Thoracic aorta (tissue), 2 donors: ENCODE measurements around the gene TBC1D4. TPM values are rescaled to one million over a fixed set of nuclear protein-coding genes. Genes with fewer than 3 reads are reported as not detected.
A peak's percentile ranks its signal among the peaks of the same experiment; 100 is the strongest.

Source experiments
- ATAC-seq: fragments of 150-250 bp; one replicate; pipeline ENCODE4 v1.8.0; 2017; ENCODE audit warnings: low read depth; ENCODE audit not compliant: insufficient number of reproducible peaks, low FRiP score
- DNase-seq: peaks from one replicate; pipeline ENCODE4 v3.0.0-alpha.2; 2020; ENCODE audit warnings: low spot score
- H3K27ac ChIP-seq, 2 donors: fragments of 200-600 bp; sonication (generic); 1 replicate in 1 of 2; 2 replicates in 1 of 2; pipeline ENCODE4 v1.5.1; 2016; ENCODE audit warnings: mild to moderate bottlenecking in 2 of 2, moderate library complexity in 2 of 2
- H3K27me3 ChIP-seq: fragments of 200-600 bp; sonication (generic); replicated peaks from 2 replicates; pipeline ENCODE4 v1.6.0; 2016; ENCODE audit warnings: mild to moderate bottlenecking; ENCODE audit not compliant: insufficient read depth
- H3K36me3 ChIP-seq: fragments of 200-600 bp; sonication (generic); one replicate; pipeline ENCODE4 v1.5.1; 2016
- H3K4me1 ChIP-seq, 2 donors: fragments of 200-600 bp; sonication (generic); 1 replicate in 1 of 2; 2 replicates in 1 of 2; pipeline versions ENCODE4 v1.5.1 to v1.6.0; 2016; ENCODE audit warnings: low read depth in 2 of 2, mild to moderate bottlenecking in 1 of 2; ENCODE audit not compliant: control insufficient read depth in 1 of 2
- H3K4me3 ChIP-seq: fragments of 200-600 bp; sonication (generic); 2 replicates; pipeline ENCODE4 v1.5.1; 2016; ENCODE audit warnings: mild to moderate bottlenecking
- H3K9me3 ChIP-seq: fragments of 200-600 bp; sonication (generic); 2 replicates; pipeline ENCODE4 v1.5.1; 2016
- CTCF ChIP-seq: fragments of 200-600 bp; sonication (generic); IDR thresholded peaks from one replicate; pipeline ENCODE4 v1.5.1; 2019; ENCODE audit warnings: antibody characterized with exemption
- total RNA-seq, 2 donors: library from RNA; depleted of rRNA; stranded (reverse); fragments of >200 nt; gene quantifications; one replicate each; pipeline versions ENCODE4 v1.1.0 to v1.2.3, GENCODE V29; 2016

Gene TBC1D4
- total RNA-seq, 2 donors from 2014 or later = 15.8 to 20.3 TPM

- ATAC-seq (no peak), DNase-seq (no peak)
- no peak overlapping the region for H3K27ac ChIP-seq
- H3K27me3 ChIP-seq = no peaks in the 10 kb centered on the region
- no peak overlapping the region for H3K4me3 ChIP-seq
- no peak for TF ChIP-seq CTCF
- H3K4me1 ChIP-seq = peaks cover 4 to 9% of the 10 kb centered on the region in 2 donors
- H3K36me3 ChIP-seq = no peaks in the 10 kb centered on the region
- no peaks in the 10 kb centered on the region for H3K9me3 ChIP-seq
Observed at GRCh38 chr13:75372923-75373841, 108.8 kb downstream of the TBC1D4 start.

- ATAC-seq (no peak), DNase-seq (no peak)
- H3K27me3 ChIP-seq = no peaks in the 10 kb centered on the region
- H3K36me3 ChIP-seq = no peaks in the 10 kb centered on the region
- H3K4me1 ChIP-seq = peaks cover 9 to 16% of the 10 kb centered on the region in 2 donors
- no peak overlapping the region for H3K27ac ChIP-seq
- H3K4me3 ChIP-seq = no peak overlapping the region
- H3K9me3 ChIP-seq = no peaks in the 10 kb centered on the region
- TF ChIP-seq CTCF = peak; percentile 64
Observed at GRCh38 chr13:75372517-75372916, 109.5 kb downstream of the TBC1D4 start.

- peaks cover 11 to 18% of the 10 kb centered on the region in 2 donors for H3K4me1 ChIP-seq
- no peak overlapping the region for H3K4me3 ChIP-seq
- DNase-seq = no peak
- TF ChIP-seq CTCF = no peak
- ATAC-seq = no peak
- H3K27ac ChIP-seq = no peak overlapping the region
- no peaks in the 10 kb centered on the region for H3K27me3 ChIP-seq
- H3K36me3 ChIP-seq = no peaks in the 10 kb centered on the region
- H3K9me3 ChIP-seq = no peaks in the 10 kb centered on the region
Observed at GRCh38 chr13:75371203-75371602, 110.8 kb downstream of the TBC1D4 start.

DNA sequence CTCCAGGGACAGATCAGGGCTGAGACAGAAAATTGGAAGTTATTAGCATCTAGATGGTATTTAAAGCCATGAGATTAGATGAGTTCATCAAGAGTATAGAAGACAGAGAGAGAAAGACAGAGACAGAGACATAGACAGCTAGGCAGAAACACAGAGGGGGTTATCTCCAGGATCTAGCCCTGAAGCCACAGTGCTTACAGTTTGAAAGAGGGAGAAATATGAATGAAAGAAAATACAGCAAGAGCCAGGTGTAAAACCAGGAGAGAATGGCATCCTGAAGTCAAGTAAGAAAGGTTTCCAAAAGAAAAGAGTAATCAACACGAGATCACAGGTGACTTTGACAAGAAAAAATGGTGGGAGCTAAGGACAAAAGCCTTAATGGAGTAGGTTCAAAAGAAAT lies 111.2 kb downstream of the TBC1D4 start:
- H3K27me3 ChIP-seq = no peaks in the 10 kb centered on the region
- peaks cover 11 to 18% of the 10 kb centered on the region in 2 donors for H3K4me1 ChIP-seq
- no peak overlapping the region for H3K27ac ChIP-seq
- DNase-seq (no peak), ATAC-seq (no peak)
- H3K36me3 ChIP-seq = no peaks in the 10 kb centered on the region
- no peak for TF ChIP-seq CTCF
- H3K9me3 ChIP-seq = no peaks in the 10 kb centered on the region
- H3K4me3 ChIP-seq = no peak overlapping the region

DNA sequence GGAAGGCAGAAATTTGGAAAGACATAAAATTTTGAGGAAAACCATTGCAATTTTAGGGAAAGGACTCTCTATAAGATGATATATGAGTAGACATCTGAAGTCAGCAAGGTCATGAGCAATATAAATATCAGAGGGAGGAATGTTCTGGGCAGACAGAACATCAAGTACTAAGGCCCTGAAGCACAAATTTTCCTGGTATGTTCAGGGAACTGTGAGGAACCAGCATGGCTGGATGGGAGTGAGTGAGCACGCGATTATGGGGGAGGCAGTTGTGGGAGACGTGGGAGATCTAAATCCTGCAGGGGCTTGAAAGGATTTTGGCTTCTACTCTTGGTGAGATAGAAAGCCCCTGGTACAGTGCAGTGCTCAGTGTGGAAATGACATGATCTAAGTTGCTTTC lies 112.0 kb downstream of the TBC1D4 start:
- no peak for DNase-seq
- H3K4me1 ChIP-seq = peaks cover 11 to 18% of the 10 kb centered on the region in 2 donors
- no peak for TF ChIP-seq CTCF

More for the DNA sequence above, 112.0 kb downstream of the TBC1D4 start:
- Histone ChIP-seq H3K27ac (no peak overlapping the region), H3K9me3 (no peaks in the 10 kb centered on the region), H3K36me3 (no peaks in the 10 kb centered on the region), H3K27me3 (no peaks in the 10 kb centered on the region), H3K4me3 (no peak overlapping the region)
- no peak for ATAC-seq
